Measurements from ENCODE around the gene SLC27A5. TPM values are rescaled to one million over a fixed set of nuclear protein-coding genes. Genes with fewer than 3 reads are reported as not detected.
A peak's percentile ranks its signal among the peaks of the same experiment; 100 is the strongest.

Gene SLC27A5
- total and polyA plus RNA-seq, 2 of the 13 experiments (the other 11 are each of a cell fraction or from before 2014, with no cell fraction given), result 30.3 to 40.2 TPM

- TF ChIP-seq IKZF4 (CRISPR knock-in tag; IDR thresholded peaks at IDR 0.05; ENCODE audit: borderline replicate concordance, low read depth, not compliant biosample characterization), result no peak
- 0 out of 2 replicates have a peak, but pooled peaks have one; percentile 34 for TF ChIP-seq ATF7-NPFF (CRISPR knock-in tag; IDR thresholded peaks at IDR 0.05; ENCODE audit: low read depth)
- peak; percentile 34 for TF ChIP-seq AGO1 (IDR thresholded peaks at IDR 0.05; ENCODE audit: low read depth, low read length, poor library complexity, severe bottlenecking)
- no peak for TF ChIP-seq FOXP1 (IDR thresholded peaks at IDR 0.05)
- TF ChIP-seq FOXP1 (CRISPR knock-in tag; IDR thresholded peaks at IDR 0.05), result no peak
- no peak for TF ChIP-seq ARNT2 (CRISPR knock-in tag; IDR thresholded peaks at IDR 0.05; ENCODE audit: low read depth)
- TF ChIP-seq, protein P1, sequence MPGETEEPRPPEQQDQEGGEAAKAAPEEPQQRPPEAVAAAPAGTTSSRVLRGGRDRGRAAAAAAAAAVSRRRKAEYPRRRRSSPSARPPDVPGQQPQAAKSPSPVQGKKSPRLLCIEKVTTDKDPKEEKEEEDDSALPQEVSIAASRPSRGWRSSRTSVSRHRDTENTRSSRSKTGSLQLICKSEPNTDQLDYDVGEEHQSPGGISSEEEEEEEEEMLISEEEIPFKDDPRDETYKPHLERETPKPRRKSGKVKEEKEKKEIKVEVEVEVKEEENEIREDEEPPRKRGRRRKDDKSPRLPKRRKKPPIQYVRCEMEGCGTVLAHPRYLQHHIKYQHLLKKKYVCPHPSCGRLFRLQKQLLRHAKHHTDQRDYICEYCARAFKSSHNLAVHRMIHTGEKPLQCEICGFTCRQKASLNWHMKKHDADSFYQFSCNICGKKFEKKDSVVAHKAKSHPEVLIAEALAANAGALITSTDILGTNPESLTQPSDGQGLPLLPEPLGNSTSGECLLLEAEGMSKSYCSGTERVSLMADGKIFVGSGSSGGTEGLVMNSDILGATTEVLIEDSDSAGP (CRISPR knock-in tag; IDR thresholded peaks at IDR 0.05; ENCODE audit: borderline replicate concordance), result peak; percentile 80; the same call in 1 of the 2 replicates
- no peak for TF ChIP-seq RFXANK (CRISPR knock-in tag; IDR thresholded peaks at IDR 0.05)
- TF ChIP-seq KAT8 (CRISPR knock-in tag; IDR thresholded peaks at IDR 0.05), result peak; percentile 58
- TF ChIP-seq GATAD1 (CRISPR knock-in tag; IDR thresholded peaks at IDR 0.05), result peak; percentile 77
- TF ChIP-seq MED13 (CRISPR knock-in tag; IDR thresholded peaks at IDR 0.05), result no peak
- TF ChIP-seq HCFC1 (IDR thresholded peaks at IDR 0.05; ENCODE audit: low read depth, low read length), result peak; percentile 95
- TF ChIP-seq ATRX (CRISPR knock-in tag; IDR thresholded peaks at IDR 0.05; ENCODE audit: borderline replicate concordance), result no peak
- TF ChIP-seq HNRNPK (IDR thresholded peaks at IDR 0.05; ENCODE audit: low read depth, low read length, poor library complexity, severe bottlenecking), result no peak
- no peak for TF ChIP-seq ZNF17 (CRISPR knock-in tag; IDR thresholded peaks at IDR 0.05)
- peak; percentile 99 for TF ChIP-seq GABPB1 (CRISPR knock-in tag; IDR thresholded peaks at IDR 0.05)
- TF ChIP-seq, protein P2, sequence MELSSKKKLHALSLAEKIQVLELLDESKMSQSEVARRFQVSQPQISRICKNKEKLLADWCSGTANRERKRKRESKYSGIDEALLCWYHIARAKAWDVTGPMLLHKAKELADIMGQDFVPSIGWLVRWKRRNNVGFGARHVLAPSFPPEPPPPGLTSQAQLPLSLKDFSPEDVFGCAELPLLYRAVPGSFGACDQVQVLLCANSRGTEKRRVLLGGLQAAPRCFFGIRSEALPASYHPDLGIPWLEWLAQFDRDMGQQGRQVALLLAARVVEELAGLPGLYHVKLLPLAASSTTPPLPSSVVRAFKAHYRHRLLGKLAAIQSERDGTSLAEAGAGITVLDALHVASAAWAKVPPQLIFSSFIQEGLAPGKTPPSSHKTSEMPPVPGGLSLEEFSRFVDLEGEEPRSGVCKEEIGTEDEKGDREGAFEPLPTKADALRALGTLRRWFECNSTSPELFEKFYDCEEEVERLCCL (CRISPR knock-in tag; IDR thresholded peaks at IDR 0.05; ENCODE audit: borderline replicate concordance), result no peak
- TF ChIP-seq ISX (CRISPR knock-in tag; conservative IDR thresholded peaks at IDR 0.05), result no peak
- no peak for TF ChIP-seq SMAD9 (CRISPR knock-in tag; IDR thresholded peaks at IDR 0.05)
- no peak for TF ChIP-seq RAD51 (IDR thresholded peaks at IDR 0.05; ENCODE audit: borderline replicate concordance)
- TF ChIP-seq ATF7 (IDR thresholded peaks at IDR 0.05), result no peak
- 0 out of 2 replicates have a peak, but pooled peaks have one; percentile 42 for TF ChIP-seq ATF7 (CRISPR knock-in tag; IDR thresholded peaks at IDR 0.05)
- peak; percentile 83; the same call in 1 of the 2 replicates for TF ChIP-seq MYPOP (CRISPR knock-in tag; IDR thresholded peaks at IDR 0.05)
- 0 out of 2 replicates have a peak, but pooled peaks have one; percentile 57 for TF ChIP-seq ZNF572 (CRISPR knock-in tag; IDR thresholded peaks at IDR 0.05)
- TF ChIP-seq ZNF451 (CRISPR knock-in tag; IDR thresholded peaks at IDR 0.05), result no peak
- TF ChIP-seq, protein P3, sequence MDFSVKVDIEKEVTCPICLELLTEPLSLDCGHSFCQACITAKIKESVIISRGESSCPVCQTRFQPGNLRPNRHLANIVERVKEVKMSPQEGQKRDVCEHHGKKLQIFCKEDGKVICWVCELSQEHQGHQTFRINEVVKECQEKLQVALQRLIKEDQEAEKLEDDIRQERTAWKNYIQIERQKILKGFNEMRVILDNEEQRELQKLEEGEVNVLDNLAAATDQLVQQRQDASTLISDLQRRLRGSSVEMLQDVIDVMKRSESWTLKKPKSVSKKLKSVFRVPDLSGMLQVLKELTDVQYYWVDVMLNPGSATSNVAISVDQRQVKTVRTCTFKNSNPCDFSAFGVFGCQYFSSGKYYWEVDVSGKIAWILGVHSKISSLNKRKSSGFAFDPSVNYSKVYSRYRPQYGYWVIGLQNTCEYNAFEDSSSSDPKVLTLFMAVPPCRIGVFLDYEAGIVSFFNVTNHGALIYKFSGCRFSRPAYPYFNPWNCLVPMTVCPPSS (IDR thresholded peaks at IDR 0.05), result no peak
- no peak for TF ChIP-seq ARHGAP35 (CRISPR knock-in tag; IDR thresholded peaks at IDR 0.05; ENCODE audit: borderline replicate concordance)
Observed at GRCh38 chr19:58451358-58452101, 60.3 kb downstream of the SLC27A5 start, which contains the start of gene ZNF324B (continued).

All from HepG2 (cell line).